GM13976 (cell line): ENCODE results near the gene HYAL2.

ENCODE experiments used
- DNase-seq: peaks from one replicate; pipeline ENCODE4 v3.0.0; 2012; ENCODE audit warnings: low spot score
- in situ Hi-C: fragments of 300-500 bp; cut with MboI; formaldehyde crosslinking; loops from one replicate; pipeline ENCODE4 v1.12.0; 2022; ENCODE audit warnings: low sequenced_read_pairs, mixed read lengths, inconsistent platforms; ENCODE audit not compliant: unreplicated experiment
- TF ChIP-seq, protein P1 (sequence below): IDR thresholded peaks from 2 replicates; pipeline ENCODE4 v1.5.1; 2012; ENCODE audit warnings: borderline replicate concordance, mild to moderate bottlenecking; ENCODE audit not compliant: insufficient read depth; ENCODE audit errors: extremely low read depth, missing control alignments, control extremely low read depth

Gene HYAL2

DNA sequence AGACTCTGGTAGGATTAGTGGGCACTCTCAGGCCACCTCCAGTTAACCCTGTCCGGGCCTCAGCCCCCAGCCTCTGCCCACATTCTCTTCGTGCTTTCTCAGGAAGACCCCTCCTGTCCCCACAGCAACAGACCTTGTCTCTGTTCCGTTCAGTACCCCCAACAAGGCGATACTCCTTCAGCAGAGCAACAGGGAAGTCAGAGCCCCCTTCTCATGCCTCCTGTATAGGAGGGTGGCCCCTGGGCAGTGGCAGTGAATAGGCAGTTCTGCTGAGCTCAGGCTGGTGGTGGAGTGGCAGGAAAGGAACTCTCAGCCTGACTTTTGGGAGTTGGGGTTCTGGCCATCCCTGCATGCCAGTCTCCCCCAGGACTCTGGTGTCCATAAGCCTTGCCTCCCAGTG lies 53.1 kb downstream of the HYAL2 start:
- no peak for DNase-seq
- in situ Hi-C loops: no loop called here
- TF ChIP-seq, protein P1, sequence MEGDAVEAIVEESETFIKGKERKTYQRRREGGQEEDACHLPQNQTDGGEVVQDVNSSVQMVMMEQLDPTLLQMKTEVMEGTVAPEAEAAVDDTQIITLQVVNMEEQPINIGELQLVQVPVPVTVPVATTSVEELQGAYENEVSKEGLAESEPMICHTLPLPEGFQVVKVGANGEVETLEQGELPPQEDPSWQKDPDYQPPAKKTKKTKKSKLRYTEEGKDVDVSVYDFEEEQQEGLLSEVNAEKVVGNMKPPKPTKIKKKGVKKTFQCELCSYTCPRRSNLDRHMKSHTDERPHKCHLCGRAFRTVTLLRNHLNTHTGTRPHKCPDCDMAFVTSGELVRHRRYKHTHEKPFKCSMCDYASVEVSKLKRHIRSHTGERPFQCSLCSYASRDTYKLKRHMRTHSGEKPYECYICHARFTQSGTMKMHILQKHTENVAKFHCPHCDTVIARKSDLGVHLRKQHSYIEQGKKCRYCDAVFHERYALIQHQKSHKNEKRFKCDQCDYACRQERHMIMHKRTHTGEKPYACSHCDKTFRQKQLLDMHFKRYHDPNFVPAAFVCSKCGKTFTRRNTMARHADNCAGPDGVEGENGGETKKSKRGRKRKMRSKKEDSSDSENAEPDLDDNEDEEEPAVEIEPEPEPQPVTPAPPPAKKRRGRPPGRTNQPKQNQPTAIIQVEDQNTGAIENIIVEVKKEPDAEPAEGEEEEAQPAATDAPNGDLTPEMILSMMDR: no peak

DNA sequence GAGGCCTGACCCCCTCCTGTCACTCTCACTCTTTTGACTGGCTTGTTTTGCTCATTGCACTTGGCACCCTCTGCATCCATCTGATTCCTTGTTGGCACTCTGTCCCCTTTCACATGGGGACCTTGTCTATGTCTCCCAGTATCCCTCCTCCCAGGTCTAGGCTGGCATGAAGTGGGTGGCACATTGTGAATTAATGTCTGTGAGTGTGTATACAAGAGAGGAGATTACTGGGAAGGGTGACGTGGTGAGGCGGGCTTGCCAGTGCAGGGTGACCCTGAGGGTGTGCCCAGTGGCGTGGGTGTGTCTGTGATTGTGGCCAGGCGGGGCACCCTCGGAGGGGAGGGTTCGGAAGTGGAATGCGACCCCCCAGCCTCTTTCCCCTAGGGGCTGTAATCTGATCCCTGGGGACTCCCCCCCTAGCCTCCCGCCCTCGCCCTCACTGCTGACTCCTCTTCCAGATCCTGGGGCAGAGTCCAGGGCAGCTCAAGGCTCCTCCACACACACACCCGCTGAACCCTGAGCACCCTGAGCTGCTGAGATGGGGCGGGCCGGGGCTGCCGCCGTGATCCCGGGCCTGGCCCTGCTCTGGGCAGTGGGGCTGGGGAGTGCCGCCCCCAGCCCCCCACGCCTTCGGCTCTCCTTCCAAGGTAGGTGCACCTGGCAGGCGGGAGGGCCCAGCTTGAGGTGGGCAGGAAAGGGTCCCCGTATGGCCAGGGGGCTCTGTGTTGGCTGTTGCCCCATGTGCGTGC lies 53.7 kb downstream of the HYAL2 start, which contains the start of gene SEMA3B:
Gene SEMA3B, plus strand, starts transcription at position 445 of the 749 bp plus-strand sequence. Its CDS starts 94 bp downstream, at position 539.
- in situ Hi-C loops: no loop called here
- TF ChIP-seq, protein P1: no peak
- DNase-seq: no peak

DNA sequence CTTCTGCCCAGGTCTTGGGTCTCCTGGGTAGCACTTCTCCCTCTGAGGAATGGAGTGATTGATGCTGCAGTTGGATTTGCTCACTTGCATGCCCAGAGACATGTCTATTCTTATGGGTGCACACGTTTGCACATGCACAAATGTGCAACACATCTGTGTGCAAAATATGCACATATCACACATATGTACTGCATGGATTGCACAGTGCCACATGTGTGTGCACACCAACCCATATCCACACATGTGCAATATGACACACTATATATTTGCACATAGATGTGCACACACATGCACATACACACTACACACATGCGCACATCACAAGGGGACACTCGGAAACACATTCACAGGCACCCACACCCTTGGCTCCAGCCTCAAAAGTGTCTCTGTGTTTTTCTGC lies 54.3 kb downstream of the HYAL2 start:
- no peak for DNase-seq
- in situ Hi-C loops: no loop called here
- TF ChIP-seq, protein P1: no peak
